ENCODE measurements around the gene NRP2. TPM values are rescaled to one million over a fixed set of nuclear protein-coding genes. Genes with fewer than 3 reads are reported as not detected.

Gene NRP2
- total RNA-seq, result 100 to 1,000 TPM; 264 to 298 TPM

DNA sequence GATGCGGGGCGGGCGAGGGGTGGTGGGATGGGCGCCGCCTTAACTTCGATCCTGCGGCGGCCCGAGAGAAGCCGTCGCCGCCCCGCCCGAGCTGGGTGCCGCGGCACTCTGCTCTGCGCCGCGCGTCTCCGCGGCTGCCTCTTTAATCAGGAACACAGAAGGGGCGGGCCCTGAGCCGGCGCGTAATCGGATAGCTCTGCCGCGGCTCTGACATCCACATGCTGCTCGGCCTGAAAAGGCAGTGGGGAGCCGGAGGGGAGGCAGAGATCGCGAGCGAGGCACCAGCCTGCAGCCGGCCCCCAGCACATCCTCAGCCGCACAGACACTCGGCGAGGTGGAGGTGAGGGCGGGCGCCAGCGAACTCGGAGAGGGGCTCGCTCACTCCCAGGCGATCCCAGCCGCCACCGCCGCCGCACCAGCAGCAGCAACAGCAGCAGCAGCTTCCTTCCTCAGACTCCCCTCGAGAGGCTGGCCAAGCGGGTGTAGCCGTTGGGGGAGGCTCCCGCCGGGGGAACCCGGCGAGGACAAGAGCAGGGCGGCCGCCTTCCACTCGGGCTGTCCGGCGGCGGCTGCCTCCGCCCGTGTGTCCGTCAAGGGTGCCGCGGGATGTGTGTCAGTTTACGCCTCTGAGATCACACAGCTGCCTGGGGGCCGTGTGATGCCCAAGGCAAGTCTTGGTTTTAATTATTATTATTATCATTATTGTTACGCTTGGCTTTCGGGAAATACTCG is at the start of gene NRP2:
Gene NRP2 (plus strand): TSS at position 263 of the 732 bp plus-strand sequence. CDS start 790 bp downstream, outside the sequence.

All from melanocyte of skin (primary cell).